ENCODE results near the gene NCAPD3.

DNA sequence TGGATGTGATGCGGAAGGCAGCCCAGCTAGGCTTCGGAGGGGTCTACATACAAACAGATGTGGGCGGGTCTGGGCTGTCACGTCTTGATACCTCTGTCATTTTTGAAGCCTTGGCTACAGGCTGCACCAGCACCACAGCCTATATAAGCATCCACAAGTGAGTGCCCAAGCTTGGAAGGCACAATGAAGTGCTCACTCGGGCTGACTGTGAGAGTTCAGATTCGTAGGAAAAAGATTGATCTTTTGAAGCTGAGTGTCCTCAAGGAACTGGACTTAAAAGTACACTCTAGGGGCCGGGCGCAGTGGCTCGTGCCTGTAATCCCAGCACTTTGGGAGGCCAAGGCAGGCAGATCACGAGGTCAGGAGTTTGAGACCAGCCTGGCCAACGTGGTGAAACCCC lies 33.3 kb upstream of the NCAPD3 start:
- TF ChIP-seq ETV6 (CRISPR knock-in tag; IDR thresholded peaks at IDR 0.05) = no peak
- TF ChIP-seq, protein P1, sequence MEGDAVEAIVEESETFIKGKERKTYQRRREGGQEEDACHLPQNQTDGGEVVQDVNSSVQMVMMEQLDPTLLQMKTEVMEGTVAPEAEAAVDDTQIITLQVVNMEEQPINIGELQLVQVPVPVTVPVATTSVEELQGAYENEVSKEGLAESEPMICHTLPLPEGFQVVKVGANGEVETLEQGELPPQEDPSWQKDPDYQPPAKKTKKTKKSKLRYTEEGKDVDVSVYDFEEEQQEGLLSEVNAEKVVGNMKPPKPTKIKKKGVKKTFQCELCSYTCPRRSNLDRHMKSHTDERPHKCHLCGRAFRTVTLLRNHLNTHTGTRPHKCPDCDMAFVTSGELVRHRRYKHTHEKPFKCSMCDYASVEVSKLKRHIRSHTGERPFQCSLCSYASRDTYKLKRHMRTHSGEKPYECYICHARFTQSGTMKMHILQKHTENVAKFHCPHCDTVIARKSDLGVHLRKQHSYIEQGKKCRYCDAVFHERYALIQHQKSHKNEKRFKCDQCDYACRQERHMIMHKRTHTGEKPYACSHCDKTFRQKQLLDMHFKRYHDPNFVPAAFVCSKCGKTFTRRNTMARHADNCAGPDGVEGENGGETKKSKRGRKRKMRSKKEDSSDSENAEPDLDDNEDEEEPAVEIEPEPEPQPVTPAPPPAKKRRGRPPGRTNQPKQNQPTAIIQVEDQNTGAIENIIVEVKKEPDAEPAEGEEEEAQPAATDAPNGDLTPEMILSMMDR (IDR thresholded peaks at IDR 0.05) = no peak
- TF ChIP-seq, protein P2, sequence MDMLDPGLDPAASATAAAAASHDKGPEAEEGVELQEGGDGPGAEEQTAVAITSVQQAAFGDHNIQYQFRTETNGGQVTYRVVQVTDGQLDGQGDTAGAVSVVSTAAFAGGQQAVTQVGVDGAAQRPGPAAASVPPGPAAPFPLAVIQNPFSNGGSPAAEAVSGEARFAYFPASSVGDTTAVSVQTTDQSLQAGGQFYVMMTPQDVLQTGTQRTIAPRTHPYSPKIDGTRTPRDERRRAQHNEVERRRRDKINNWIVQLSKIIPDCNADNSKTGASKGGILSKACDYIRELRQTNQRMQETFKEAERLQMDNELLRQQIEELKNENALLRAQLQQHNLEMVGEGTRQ (CRISPR knock-in tag; IDR thresholded peaks at IDR 0.05) = no peak
- no peak for TF ChIP-seq ESRRA (CRISPR knock-in tag; IDR thresholded peaks at IDR 0.05; ENCODE audit: borderline replicate concordance)
- TF ChIP-seq NR3C1 (CRISPR knock-in tag; conservative IDR thresholded peaks at IDR 0.05; ENCODE audit: low read depth) = no peak
- TF ChIP-seq CREM (CRISPR knock-in tag; IDR thresholded peaks at IDR 0.05) = no peak
